Activated naive CD8-positive, alpha-beta T cell treated with anti-CD3 and anti-CD28 coated beads, Interleukin-2, amount 50 U/mL, for 16 hours (primary cell): ENCODE results near the gene CFHR1.
"Not testable (repeated sequence)": the region's sequence is repeated elsewhere in the genome, so short reads cannot be mapped to it uniquely, and the experiment has no call there.

ENCODE experiments used
- DNase-seq: peaks from one replicate; pipeline ENCODE4 v3.0.0-alpha.2; 2020; ENCODE audit warnings: low read depth, low spot score

Gene CFHR1

DNA sequence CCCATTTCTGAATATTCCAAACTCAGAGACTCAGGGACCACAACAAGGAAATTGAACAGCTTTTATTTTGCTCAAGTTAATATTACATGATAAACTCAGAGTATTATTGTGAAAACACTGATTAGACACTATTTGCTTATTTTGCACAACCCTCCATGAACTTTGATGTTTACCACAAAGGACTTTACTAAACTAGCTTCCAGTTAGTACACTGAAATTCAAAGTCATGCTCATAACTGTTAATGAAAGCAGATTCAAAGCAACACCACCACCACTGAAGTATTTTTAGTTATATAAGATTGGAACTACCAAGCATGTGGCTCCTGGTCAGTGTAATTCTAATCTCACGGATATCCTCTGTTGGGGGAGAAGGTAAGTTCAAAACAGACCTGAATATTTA is at the start of gene CFHR1:
Gene CFHR1 (plus strand): TSS at position 201 of the 400 bp plus-strand sequence. CDS start 114 bp downstream, at position 315.
- not testable (repeated sequence) for DNase-seq

GRCh38 chr1:196769823-196770222 is 49.7 kb upstream of the CFHR1 start:
- DNase-seq, result not testable (repeated sequence)

- DNase-seq, result no peak
Measured at GRCh38 chr1:196773713-196774112, 45.8 kb upstream of the CFHR1 start.

GRCh38 chr1:196774175-196774574 is 45.4 kb upstream of the CFHR1 start:
- no peak for DNase-seq

DNA sequence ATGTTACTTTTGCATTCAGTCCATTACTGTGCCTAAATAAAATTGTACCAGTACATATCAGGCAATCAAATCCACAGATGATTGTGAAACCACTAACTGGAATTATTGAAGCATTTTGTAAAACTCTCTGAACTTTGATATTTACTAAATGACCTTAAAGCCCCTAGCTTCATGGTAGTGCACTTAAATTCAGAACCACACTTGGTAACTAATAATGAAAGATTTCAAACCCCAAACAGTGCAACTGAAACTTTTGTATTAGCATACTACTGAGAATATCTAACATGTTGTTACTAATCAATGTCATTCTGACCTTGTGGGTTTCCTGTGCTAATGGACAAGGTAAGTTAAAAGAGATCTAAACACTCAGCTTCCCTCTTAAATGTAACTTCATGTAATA is 44.9 kb upstream of the CFHR1 start, which contains the start of gene CFHR3:
Gene CFHR3 (plus strand): TSS at position 238 of the 400 bp plus-strand sequence. CDS start 47 bp downstream, at position 285.
- no peak for DNase-seq

DNA sequence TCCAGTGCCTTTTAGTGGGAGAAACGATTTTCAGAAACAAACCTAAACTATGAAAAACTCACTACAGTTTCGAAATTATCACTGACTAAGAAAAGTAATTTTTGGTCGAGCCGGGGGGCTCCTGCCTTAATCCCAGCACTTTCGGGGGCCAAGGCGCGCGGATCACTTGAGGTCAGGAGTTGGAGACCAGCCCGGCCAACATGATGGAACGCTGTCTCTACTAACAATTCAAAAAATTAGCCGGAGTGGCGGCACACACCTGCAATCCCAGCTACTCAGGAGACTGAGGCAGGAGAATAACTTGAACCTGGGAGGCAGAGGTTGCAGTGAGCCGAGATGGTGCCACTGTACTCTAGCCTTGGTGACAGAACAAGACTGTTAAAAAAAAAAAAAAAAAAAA is 41.9 kb upstream of the CFHR1 start:
- no peak for DNase-seq

- DNase-seq, result no peak
Measured at GRCh38 chr1:196779093-196779492, 40.4 kb upstream of the CFHR1 start.

DNA sequence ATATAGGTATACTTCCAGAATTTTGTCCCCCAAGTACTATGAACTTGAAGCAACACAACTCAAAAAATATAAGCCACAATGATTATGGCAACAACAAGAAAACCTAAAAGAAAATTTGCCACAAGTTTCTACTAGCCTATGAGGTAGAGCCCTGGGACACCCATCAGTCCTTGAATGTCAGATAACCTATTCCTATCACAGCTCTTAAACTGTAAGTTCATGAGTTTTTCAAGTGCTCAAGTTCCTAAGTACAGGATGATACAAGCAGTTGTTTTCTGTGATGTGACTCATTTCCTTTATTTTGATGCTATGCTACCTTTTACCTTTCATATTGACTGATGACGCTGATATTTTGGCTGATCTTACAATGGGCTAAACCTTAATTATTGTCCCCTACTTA is 28.3 kb upstream of the CFHR1 start:
- not testable (repeated sequence) for DNase-seq

- DNase-seq, result not testable (repeated sequence)
Measured at GRCh38 chr1:196794103-196794502, 25.4 kb upstream of the CFHR1 start.

DNA sequence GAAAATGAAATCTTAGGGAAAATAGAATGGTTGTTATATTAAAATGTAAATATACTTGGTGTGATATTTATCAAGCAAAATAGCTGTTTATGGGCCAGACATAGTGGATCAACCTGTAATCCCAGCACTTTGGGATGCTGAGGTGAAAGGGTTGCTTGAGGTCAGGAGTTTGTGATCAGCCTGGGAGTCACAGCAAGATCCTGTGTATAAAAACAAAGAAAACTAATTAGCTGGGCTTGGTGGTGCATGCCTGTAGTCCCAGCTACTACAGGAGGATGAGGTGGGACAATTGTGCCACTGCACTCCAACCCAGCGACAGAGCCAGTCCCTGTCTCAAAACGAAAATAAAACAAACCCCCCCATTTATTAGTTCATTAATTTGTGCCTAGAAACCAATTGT is 21.6 kb upstream of the CFHR1 start:
- DNase-seq, result no peak

GRCh38 chr1:196801920-196802319 is 17.6 kb upstream of the CFHR1 start:
- not testable (repeated sequence) for DNase-seq

GRCh38 chr1:196808529-196809235 is 10.8 kb upstream of the CFHR1 start:
- no peak for DNase-seq

GRCh38 chr1:196817442-196817841 is 2.1 kb upstream of the CFHR1 start:
- DNase-seq, result not testable (repeated sequence)

- not testable (repeated sequence) for DNase-seq
Measured at GRCh38 chr1:196827860-196828259, 8.3 kb downstream of the CFHR1 start.

DNA sequence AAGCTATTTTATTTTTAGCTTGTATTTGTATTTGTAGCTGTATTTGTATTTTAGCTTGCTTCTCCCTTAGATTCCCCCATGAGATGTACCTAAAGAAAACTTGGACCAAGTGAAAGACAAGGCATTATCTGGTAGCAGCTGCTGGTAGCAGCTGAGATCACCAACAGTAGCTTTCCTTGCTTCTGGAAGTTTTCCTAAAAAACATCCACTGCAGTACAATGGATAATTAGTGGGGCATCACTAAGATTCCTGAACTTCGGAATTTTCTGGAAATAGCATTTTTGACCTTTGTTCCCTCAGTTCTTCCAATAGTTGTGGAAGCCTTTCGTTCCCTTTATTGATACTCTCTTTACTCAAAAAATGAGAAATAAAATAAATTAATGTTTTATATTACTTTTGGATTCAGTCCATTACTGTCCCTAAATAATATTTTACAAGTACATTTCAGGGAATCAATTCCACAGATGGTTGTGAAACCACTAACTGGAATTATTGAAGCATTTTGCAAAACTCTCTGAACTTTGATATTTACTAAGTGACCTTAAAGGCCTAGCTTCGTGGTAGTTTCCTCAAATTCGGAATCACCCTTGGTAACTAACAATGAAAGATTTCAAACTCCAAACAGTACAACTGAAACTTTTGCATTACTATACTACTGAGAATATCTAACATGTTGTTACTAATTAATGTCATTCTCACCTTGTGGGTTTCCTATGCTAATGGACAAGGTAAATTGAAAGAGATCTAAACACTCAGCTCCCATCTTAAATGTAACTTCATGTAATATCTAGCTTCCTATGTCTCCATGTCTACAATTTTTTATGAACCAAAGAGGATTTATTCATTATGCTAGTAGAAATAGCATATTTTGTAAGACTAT is 30.3 kb downstream of the CFHR1 start:
- DNase-seq, result not testable (repeated sequence)

- no peak for DNase-seq
Measured at GRCh38 chr1:196856053-196856452, 36.5 kb downstream of the CFHR1 start.

GRCh38 chr1:196857188-196857587 is 37.7 kb downstream of the CFHR1 start:
- no peak for DNase-seq

DNA sequence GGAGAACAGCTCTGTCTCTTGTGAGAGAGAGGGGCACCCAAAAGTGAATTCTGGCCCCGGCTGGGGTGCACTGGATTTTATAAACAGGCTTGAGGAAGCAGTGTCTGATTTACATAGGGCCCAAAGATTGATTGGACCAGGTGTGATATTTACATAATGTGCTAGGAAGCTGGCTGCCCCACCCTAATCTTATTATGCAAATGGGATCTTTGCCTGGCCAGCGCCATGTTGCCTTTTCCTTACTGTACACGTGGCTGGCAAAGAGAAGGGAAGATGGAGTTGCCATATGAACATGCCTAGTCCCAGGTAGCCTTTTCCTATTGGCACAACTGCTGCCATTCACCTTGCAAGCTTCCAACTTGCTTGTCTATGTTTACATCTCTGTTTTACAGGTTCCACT is 39.3 kb downstream of the CFHR1 start:
- DNase-seq, result no peak

- DNase-seq, result no peak
Measured at GRCh38 chr1:196860323-196860884, 40.9 kb downstream of the CFHR1 start.

- no peak for DNase-seq
Measured at GRCh38 chr1:196861429-196861828, 41.9 kb downstream of the CFHR1 start.

GRCh38 chr1:196866974-196867373 is 47.4 kb downstream of the CFHR1 start:
- no peak for DNase-seq

DNA sequence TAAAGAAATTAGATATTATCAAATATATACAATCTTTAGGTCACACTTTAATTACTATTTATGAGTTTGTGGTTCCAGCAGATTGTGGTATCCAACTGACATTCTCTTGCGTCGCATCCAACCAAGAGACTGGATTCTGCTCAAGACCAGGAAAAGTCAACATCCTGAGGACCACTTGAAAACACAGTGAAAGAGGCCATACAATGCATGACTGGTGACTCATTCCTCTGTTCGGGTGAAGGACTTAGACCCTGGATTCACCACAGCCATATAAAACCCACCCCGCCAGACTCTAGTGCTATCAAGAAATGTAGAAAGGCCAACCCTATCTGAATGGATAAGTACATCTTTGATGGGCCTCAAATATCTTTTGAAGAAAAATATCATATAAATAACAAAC is 53.9 kb downstream of the CFHR1 start:
- DNase-seq, result no peak
